IPS-20b (cell line): ENCODE measurements around the gene ZNF627.

Experiments used
- H3K27ac ChIP-seq: one replicate; pipeline ENCODE4 v1.5.1; 2013; ENCODE audit warnings: low read length
- H3K27me3 ChIP-seq: 2 replicates; pipeline ENCODE4 v1.6.1; 2013; ENCODE audit warnings: mild to moderate bottlenecking, low read length, inconsistent platforms; ENCODE audit not compliant: insufficient read depth
- H3K36me3 ChIP-seq: 2 replicates; pipeline ENCODE4 v1.6.1; 2013; ENCODE audit warnings: low read depth, mild to moderate bottlenecking, inconsistent platforms, low read length, moderate library complexity; ENCODE audit not compliant: insufficient read depth
- H3K4me1 ChIP-seq: 2 replicates; pipeline ENCODE4 v1.6.1; 2013; ENCODE audit warnings: mild to moderate bottlenecking, control low read depth, inconsistent platforms, low read length, moderate library complexity; ENCODE audit not compliant: insufficient read depth
- H3K4me3 ChIP-seq: 2 replicates; pipeline ENCODE4 v1.5.1; 2013; ENCODE audit warnings: mild to moderate bottlenecking, low read length, inconsistent platforms
- H3K9ac ChIP-seq: 2 replicates; pipeline ENCODE4 v1.6.1; 2013; ENCODE audit warnings: low read depth, mild to moderate bottlenecking, inconsistent platforms, low read length, moderate library complexity
- H3K9me3 ChIP-seq: 2 replicates; pipeline ENCODE4 v1.6.1; 2013; ENCODE audit warnings: mild to moderate bottlenecking, low read depth, low read length, inconsistent platforms; ENCODE audit not compliant: insufficient read depth

Gene ZNF627

GRCh38 chr19:11577451-11578257 lies 19.6 kb upstream of the ZNF627 start, which contains the start of gene ACP5:
Gene ACP5 (minus strand): TSS chr19:11577645. CDS start chr19:11577317, 328 bp downstream.
- Histone ChIP-seq H3K4me1 (no peaks in the 10 kb centered on the region; the same call in 1 of the 2 replicates), H3K27ac (no peak within 1 kb of the TSS), H3K9ac (peak within 1 kb of the TSS; percentile 45; the same call in 1 of the 2 replicates)

GRCh38 chr19:11578258-11579142 lies 18.8 kb upstream of the ZNF627 start:
- no peaks in the 10 kb centered on the region; the same call in 1 of the 2 replicates for H3K4me1 ChIP-seq

More at GRCh38 chr19:11577451-11578257, 19.6 kb upstream of the ZNF627 start, which contains the start of gene ACP5:
- Histone ChIP-seq H3K36me3 (no peaks in the 10 kb centered on the region), H3K27me3 (peaks cover 13% of the 10 kb centered on the region; the same call in 1 of the 2 replicates), H3K4me3 (peak within 1 kb of the TSS; percentile 66; the same call in 1 of the 2 replicates), H3K9me3 (no peaks in the 10 kb centered on the region)

DNA sequence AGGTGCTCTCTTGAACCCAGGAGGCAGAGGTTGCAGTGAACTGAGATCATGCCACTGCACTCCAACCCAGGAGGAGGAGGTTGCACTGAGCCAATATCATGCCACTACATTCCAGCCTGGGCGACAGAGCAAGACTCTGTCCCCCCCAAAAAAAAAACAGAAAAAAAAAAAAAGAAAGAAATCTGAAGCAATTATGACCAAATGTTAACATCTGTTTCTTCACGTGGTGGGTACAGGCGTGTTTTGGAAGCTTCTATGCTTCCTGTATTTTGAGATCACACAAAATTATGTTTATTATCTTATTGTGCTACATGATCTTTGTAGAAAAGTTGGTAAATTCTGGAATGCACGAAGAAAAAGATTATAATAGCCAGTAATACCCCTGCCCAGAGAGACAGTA lies 17.2 kb upstream of the ZNF627 start:
- Histone ChIP-seq H3K9ac (no peak overlapping the region), H3K4me1 (no peaks in the 10 kb centered on the region; the same call in 1 of the 2 replicates), H3K4me3 (no peak overlapping the region), H3K27me3 (peaks cover 13% of the 10 kb centered on the region; the same call in 1 of the 2 replicates), H3K36me3 (no peaks in the 10 kb centered on the region), H3K9me3 (no peaks in the 10 kb centered on the region), H3K27ac (no peak overlapping the region)

More at GRCh38 chr19:11578258-11579142, 18.8 kb upstream of the ZNF627 start:
- peak overlapping the region; percentile 45; the same call in 1 of the 2 replicates for H3K9ac ChIP-seq
- peaks cover 13% of the 10 kb centered on the region; the same call in 1 of the 2 replicates for H3K27me3 ChIP-seq
- no peaks in the 10 kb centered on the region for H3K36me3 ChIP-seq
- no peak overlapping the region for H3K27ac ChIP-seq
- peak overlapping the region; percentile 66; the same call in 1 of the 2 replicates for H3K4me3 ChIP-seq
- no peaks in the 10 kb centered on the region for H3K9me3 ChIP-seq

- H3K9ac ChIP-seq: no peak overlapping the region
- no peak overlapping the region for H3K27ac ChIP-seq
- H3K4me3 ChIP-seq: no peak overlapping the region
- H3K4me1 ChIP-seq: no peaks in the 10 kb centered on the region; the same call in 1 of the 2 replicates
- no peaks in the 10 kb centered on the region for H3K36me3 ChIP-seq
- H3K27me3 ChIP-seq: peaks cover 13% of the 10 kb centered on the region; the same call in 1 of the 2 replicates
- no peaks in the 10 kb centered on the region for H3K9me3 ChIP-seq
These were observed 15.5 kb upstream of the ZNF627 start for GRCh38 chr19:11581740-11582139.

DNA sequence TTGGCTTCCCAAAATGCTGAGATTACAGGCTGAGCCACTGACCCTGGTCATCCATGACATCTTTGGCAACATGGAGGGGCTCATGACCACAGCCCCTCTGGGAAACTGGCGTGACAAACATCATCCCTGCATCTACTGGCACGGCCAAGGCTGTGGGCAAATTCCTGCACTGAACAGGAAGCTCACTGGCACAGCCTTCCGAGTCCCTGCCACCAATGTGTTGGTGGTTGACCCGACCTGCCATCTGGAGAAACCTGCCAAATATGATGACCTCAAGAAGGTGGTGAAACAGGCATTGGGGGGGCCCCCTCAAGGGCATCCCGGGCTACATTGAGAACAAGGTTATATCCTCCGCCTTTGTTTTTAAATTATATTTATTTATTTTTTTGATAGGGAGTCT lies 11.0 kb upstream of the ZNF627 start:
- H3K36me3 ChIP-seq: no peaks in the 10 kb centered on the region
- H3K9me3 ChIP-seq: no peaks in the 10 kb centered on the region
- H3K27me3 ChIP-seq: no peaks in the 10 kb centered on the region
- H3K4me1 ChIP-seq: no peaks in the 10 kb centered on the region
- H3K27ac ChIP-seq: no peak overlapping the region
- H3K4me3 ChIP-seq: no peak overlapping the region
- H3K9ac ChIP-seq: no peak overlapping the region

DNA sequence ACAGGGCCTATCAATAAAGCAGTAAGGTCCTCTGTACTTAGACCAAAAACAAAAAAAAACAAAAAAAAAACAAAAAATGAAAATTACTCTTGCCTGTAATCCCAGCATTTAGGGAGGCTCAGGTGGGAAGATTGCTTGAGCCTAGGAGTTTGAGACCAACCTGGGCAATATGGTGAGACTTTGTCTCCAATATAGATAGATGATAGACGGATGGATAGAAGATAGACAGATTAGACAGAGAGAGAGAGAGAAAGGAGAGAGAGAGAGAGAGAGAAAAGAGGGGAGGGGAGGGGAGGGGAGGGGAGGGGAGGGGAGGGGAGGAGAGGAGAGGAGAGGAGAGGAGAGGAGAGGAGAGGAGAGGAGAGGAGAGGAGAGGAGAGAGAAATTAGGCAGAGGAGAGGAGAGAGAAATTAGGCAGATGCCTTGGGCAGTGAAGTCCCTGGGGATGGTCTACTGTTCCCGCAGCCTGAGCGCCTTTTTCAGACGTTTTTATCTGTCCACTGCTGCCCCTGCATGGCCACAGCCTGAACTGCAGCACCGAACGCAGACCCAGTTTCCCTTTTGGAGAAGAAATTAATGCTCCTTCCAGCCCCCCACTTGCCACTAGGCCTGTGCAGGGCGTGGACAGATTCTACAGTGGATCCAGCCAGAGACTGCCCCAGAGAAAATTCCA lies 9.8 kb upstream of the ZNF627 start:
- H3K36me3 ChIP-seq: no peaks in the 10 kb centered on the region
- H3K9ac ChIP-seq: no peak overlapping the region
- H3K4me1 ChIP-seq: no peaks in the 10 kb centered on the region
- no peaks in the 10 kb centered on the region for H3K27me3 ChIP-seq
- H3K9me3 ChIP-seq: no peaks in the 10 kb centered on the region
- H3K27ac ChIP-seq: no peak overlapping the region
- no peak overlapping the region for H3K4me3 ChIP-seq

DNA sequence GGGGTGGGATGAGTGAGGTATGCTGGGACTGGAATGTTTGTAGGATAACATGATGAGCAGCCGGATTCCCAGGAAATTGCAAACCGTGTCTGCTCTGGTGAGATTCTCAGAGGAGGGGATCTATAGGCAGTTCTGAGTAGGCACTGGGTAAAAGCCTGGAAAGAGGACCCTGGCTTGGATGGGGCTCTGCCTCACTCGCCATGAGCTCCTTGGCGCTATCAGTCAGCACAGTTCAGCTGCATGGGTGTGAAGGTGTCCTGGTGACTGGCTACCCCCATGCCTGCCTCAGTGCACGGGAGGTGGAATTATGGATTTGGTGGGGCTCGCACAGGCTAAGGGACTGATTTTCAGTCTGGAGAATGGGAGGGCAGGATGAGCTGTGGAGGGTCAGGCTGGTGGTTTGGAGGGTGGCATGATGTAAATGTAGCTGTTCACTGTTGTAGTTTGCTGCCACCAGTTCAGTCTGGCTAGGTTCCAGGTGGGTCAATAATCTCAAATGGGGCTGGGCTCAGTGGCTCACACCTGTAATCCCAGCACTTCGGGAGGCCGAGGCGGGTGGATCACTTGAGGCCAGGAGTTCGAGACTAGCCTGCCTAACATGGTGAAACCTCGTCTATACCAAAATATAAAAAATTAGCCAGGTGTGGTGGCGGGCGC lies 9.2 kb upstream of the ZNF627 start:
- Histone ChIP-seq H3K9me3 (no peaks in the 10 kb centered on the region), H3K4me3 (no peak overlapping the region), H3K27ac (no peak overlapping the region), H3K4me1 (no peaks in the 10 kb centered on the region), H3K36me3 (no peaks in the 10 kb centered on the region), H3K9ac (no peak overlapping the region), H3K27me3 (no peaks in the 10 kb centered on the region)

DNA sequence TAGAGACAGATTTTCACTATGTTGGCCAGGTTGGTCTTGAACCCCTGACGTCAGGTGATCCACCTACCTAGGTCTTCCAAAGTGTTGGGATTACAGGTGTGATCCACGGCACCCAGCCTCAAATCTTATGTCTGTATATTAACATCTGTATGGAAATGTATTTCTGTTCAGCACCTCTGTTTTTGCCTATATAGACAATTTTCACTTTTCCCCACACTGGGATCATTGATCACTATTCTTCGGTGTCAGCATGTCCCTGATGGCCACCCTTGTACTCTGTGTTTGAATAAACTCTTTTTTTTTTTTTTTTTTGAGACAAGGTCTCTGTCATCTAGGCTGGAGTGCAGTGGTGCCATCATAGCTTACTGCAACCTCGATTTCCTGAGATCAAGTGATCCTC lies 3.2 kb upstream of the ZNF627 start:
- H3K27ac ChIP-seq: no peak overlapping the region
- no peaks in the 10 kb centered on the region for H3K4me1 ChIP-seq
- H3K4me3 ChIP-seq: no peak overlapping the region
- H3K9ac ChIP-seq: no peak overlapping the region
- H3K27me3 ChIP-seq: no peaks in the 10 kb centered on the region
- H3K36me3 ChIP-seq: peaks cover 2% of the 10 kb centered on the region
- no peaks in the 10 kb centered on the region for H3K9me3 ChIP-seq

GRCh38 chr19:11596156-11596555 lies 1.1 kb upstream of the ZNF627 start:
- Histone ChIP-seq H3K4me3 (no peak overlapping the region), H3K9ac (no peak overlapping the region), H3K9me3 (no peaks in the 10 kb centered on the region), H3K27me3 (no peaks in the 10 kb centered on the region), H3K27ac (no peak overlapping the region), H3K36me3 (peaks cover 7% of the 10 kb centered on the region), H3K4me1 (0 out of 2 replicates have a peak, but pooled peaks cover 3% of the 10 kb centered on the region)

- Histone ChIP-seq H3K4me3 (peak overlapping the region; percentile 99), H3K9ac (peak overlapping the region; percentile 96), H3K27me3 (no peaks in the 10 kb centered on the region), H3K27ac (peak overlapping the region; percentile 92), H3K36me3 (peaks cover 13% of the 10 kb centered on the region), H3K9me3 (no peaks in the 10 kb centered on the region), H3K4me1 (peaks cover 9% of the 10 kb centered on the region; the same call in 1 of the 2 replicates)
These were observed 810 bp downstream of the ZNF627 start for GRCh38 chr19:11598103-11598483.
